ENCODE data around the gene HMCES. TPM values are rescaled to one million over a fixed set of nuclear protein-coding genes. Genes with fewer than 3 reads are reported as not detected.
A peak's percentile ranks its signal among the peaks of the same experiment; 100 is the strongest.

The HMCES gene
- total and polyA plus RNA-seq, 2 of the 13 experiments (the other 11 are each of a cell fraction or from before 2014, with no cell fraction given): 16.1 to 37.5 TPM

DNA sequence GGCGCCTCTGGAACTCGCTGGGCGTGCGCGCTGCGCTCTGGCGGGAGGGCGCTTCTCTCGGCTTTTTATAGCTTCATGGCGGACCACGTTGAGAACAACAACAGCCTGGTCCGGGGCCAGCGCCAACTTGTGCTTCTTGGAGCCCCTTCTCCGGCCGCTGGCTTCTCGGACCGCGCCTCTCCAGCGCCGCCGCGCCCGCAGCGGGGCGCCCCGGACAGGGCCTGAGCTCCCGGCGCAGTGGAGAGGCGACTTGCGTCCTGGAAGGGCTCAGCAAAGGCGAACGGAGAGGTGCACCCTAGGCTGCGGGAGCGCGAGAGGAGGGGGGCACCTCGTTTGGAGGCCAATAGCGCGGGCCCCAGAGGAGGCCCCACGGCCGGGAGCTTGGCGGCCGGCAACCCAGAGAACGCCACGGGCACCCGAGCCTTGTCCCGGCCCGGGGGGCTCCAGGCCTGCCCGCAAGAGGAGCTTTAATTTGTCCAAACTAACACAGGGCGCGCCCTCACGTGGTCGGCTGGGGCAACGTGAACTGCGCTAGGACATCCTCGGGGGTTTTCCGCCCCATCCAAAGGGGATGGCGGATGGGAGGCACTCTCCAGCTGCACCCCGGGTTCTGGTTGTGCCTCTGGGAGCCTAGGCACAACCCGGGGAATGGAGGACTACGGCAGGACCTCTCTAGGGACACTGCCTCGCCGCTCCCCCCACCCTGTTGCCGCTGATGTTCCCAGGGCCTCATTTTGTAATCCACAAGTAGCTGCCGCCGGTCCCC, 37.8 kb downstream of the HMCES start (continued):
- TF ChIP-seq, protein P1, sequence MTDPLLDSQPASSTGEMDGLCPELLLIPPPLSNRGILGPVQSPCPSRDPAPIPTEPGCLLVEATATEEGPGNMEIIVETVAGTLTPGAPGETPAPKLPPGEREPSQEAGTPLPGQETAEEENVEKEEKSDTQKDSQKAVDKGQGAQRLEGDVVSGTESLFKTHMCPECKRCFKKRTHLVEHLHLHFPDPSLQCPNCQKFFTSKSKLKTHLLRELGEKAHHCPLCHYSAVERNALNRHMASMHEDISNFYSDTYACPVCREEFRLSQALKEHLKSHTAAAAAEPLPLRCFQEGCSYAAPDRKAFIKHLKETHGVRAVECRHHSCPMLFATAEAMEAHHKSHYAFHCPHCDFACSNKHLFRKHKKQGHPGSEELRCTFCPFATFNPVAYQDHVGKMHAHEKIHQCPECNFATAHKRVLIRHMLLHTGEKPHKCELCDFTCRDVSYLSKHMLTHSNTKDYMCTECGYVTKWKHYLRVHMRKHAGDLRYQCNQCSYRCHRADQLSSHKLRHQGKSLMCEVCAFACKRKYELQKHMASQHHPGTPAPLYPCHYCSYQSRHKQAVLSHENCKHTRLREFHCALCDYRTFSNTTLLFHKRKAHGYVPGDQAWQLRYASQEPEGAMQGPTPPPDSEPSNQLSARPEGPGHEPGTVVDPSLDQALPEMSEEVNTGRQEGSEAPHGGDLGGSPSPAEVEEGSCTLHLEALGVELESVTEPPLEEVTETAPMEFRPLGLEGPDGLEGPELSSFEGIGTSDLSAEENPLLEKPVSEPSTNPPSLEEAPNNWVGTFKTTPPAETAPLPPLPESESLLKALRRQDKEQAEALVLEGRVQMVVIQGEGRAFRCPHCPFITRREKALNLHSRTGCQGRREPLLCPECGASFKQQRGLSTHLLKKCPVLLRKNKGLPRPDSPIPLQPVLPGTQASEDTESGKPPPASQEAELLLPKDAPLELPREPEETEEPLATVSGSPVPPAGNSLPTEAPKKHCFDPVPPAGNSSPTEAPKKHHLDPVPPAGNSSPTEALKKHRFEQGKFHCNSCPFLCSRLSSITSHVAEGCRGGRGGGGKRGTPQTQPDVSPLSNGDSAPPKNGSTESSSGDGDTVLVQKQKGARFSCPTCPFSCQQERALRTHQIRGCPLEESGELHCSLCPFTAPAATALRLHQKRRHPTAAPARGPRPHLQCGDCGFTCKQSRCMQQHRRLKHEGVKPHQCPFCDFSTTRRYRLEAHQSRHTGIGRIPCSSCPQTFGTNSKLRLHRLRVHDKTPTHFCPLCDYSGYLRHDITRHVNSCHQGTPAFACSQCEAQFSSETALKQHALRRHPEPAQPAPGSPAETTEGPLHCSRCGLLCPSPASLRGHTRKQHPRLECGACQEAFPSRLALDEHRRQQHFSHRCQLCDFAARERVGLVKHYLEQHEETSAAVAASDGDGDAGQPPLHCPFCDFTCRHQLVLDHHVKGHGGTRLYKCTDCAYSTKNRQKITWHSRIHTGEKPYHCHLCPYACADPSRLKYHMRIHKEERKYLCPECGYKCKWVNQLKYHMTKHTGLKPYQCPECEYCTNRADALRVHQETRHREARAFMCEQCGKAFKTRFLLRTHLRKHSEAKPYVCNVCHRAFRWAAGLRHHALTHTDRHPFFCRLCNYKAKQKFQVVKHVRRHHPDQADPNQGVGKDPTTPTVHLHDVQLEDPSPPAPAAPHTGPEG (CRISPR knock-in tag; IDR thresholded peaks at IDR 0.05): peak; percentile 65; the same call in 1 of the 2 replicates
- TF ChIP-seq GFI1 (CRISPR knock-in tag; IDR thresholded peaks at IDR 0.05; ENCODE audit: borderline replicate concordance) (0 out of 2 replicates have a peak, but pooled peaks have one; percentile 36), XRCC5 (optimal IDR thresholded peaks at IDR 0.05; ENCODE audit: low read length) (peak; percentile 41), ZNF44 (CRISPR knock-in tag; IDR thresholded peaks at IDR 0.05) (no peak), DNMT3B (CRISPR knock-in tag; conservative IDR thresholded peaks at IDR 0.05) (peak; percentile 69; the same call in 1 of the 2 replicates), SKI (IDR thresholded peaks at IDR 0.05; ENCODE audit: partially characterized antibody) (no peak)
- TF ChIP-seq, protein P2, sequence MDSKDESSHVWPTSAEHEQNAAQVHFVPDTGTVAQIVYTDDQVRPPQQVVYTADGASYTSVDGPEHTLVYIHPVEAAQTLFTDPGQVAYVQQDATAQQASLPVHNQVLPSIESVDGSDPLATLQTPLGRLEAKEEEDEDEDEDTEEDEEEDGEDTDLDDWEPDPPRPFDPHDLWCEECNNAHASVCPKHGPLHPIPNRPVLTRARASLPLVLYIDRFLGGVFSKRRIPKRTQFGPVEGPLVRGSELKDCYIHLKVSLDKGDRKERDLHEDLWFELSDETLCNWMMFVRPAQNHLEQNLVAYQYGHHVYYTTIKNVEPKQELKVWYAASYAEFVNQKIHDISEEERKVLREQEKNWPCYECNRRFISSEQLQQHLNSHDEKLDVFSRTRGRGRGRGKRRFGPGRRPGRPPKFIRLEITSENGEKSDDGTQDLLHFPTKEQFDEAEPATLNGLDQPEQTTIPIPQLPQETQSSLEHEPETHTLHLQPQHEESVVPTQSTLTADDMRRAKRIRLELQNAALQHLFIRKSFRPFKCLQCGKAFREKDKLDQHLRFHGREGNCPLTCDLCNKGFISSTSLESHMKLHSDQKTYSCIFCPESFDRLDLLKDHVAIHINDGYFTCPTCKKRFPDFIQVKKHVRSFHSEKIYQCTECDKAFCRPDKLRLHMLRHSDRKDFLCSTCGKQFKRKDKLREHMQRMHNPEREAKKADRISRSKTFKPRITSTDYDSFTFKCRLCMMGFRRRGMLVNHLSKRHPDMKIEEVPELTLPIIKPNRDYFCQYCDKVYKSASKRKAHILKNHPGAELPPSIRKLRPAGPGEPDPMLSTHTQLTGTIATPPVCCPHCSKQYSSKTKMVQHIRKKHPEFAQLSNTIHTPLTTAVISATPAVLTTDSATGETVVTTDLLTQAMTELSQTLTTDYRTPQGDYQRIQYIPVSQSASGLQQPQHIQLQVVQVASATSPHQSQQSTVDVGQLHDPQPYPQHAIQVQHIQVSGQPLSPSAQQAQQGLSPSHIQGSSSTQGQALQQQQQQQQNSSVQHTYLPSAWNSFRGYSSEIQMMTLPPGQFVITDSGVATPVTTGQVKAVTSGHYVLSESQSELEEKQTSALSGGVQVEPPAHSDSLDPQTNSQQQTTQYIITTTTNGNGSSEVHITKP (CRISPR knock-in tag; IDR thresholded peaks at IDR 0.05; ENCODE audit: low read depth): no peak
- TF ChIP-seq, protein P3, sequence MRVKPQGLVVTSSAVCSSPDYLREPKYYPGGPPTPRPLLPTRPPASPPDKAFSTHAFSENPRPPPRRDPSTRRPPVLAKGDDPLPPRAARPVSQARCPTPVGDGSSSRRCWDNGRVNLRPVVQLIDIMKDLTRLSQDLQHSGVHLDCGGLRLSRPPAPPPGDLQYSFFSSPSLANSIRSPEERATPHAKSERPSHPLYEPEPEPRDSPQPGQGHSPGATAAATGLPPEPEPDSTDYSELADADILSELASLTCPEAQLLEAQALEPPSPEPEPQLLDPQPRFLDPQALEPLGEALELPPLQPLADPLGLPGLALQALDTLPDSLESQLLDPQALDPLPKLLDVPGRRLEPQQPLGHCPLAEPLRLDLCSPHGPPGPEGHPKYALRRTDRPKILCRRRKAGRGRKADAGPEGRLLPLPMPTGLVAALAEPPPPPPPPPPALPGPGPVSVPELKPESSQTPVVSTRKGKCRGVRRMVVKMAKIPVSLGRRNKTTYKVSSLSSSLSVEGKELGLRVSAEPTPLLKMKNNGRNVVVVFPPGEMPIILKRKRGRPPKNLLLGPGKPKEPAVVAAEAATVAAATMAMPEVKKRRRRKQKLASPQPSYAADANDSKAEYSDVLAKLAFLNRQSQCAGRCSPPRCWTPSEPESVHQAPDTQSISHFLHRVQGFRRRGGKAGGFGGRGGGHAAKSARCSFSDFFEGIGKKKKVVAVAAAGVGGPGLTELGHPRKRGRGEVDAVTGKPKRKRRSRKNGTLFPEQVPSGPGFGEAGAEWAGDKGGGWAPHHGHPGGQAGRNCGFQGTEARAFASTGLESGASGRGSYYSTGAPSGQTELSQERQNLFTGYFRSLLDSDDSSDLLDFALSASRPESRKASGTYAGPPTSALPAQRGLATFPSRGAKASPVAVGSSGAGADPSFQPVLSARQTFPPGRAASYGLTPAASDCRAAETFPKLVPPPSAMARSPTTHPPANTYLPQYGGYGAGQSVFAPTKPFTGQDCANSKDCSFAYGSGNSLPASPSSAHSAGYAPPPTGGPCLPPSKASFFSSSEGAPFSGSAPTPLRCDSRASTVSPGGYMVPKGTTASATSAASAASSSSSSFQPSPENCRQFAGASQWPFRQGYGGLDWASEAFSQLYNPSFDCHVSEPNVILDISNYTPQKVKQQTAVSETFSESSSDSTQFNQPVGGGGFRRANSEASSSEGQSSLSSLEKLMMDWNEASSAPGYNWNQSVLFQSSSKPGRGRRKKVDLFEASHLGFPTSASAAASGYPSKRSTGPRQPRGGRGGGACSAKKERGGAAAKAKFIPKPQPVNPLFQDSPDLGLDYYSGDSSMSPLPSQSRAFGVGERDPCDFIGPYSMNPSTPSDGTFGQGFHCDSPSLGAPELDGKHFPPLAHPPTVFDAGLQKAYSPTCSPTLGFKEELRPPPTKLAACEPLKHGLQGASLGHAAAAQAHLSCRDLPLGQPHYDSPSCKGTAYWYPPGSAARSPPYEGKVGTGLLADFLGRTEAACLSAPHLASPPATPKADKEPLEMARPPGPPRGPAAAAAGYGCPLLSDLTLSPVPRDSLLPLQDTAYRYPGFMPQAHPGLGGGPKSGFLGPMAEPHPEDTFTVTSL (CRISPR knock-in tag; IDR thresholded peaks at IDR 0.05; ENCODE audit: borderline replicate concordance): no peak
- TF ChIP-seq, protein P4, sequence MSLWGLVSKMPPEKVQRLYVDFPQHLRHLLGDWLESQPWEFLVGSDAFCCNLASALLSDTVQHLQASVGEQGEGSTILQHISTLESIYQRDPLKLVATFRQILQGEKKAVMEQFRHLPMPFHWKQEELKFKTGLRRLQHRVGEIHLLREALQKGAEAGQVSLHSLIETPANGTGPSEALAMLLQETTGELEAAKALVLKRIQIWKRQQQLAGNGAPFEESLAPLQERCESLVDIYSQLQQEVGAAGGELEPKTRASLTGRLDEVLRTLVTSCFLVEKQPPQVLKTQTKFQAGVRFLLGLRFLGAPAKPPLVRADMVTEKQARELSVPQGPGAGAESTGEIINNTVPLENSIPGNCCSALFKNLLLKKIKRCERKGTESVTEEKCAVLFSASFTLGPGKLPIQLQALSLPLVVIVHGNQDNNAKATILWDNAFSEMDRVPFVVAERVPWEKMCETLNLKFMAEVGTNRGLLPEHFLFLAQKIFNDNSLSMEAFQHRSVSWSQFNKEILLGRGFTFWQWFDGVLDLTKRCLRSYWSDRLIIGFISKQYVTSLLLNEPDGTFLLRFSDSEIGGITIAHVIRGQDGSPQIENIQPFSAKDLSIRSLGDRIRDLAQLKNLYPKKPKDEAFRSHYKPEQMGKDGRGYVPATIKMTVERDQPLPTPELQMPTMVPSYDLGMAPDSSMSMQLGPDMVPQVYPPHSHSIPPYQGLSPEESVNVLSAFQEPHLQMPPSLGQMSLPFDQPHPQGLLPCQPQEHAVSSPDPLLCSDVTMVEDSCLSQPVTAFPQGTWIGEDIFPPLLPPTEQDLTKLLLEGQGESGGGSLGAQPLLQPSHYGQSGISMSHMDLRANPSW (CRISPR knock-in tag; IDR thresholded peaks at IDR 0.05; ENCODE audit: borderline replicate concordance): no peak; the same call in 1 of the 2 replicates
